Esophagus muscularis mucosa (tissue), 4 donors: Measurements from ENCODE around the gene HTR3D. TPM values are rescaled to one million over a fixed set of nuclear protein-coding genes. Genes with fewer than 3 reads are reported as not detected.

ENCODE experiments used
- DNase-seq: peaks from one replicate; pipeline ENCODE4 v3.0.0-alpha.2; 2017; ENCODE audit errors: extremely low spot score
- H3K27ac ChIP-seq, 4 donors: fragments of 200-600 bp; sonication (generic); replicated peaks in 1 of 4; 1 replicate in 3 of 4; 2 replicates in 1 of 4; pipeline ENCODE4 v1.5.1; 2016 to 2019; ENCODE audit warnings: mild to moderate bottlenecking in 1 of 4
- H3K27me3 ChIP-seq, 4 donors: fragments of 200-600 bp; sonication (generic); one replicate each; pipeline versions ENCODE4 v1.5.1 to v1.6.0; 2016 to 2019
- H3K36me3 ChIP-seq, 4 donors: fragments of 200-600 bp; sonication (generic); one replicate each; pipeline ENCODE4 v1.5.1; 2016 to 2019
- H3K4me1 ChIP-seq, 4 donors: fragments of 200-600 bp; sonication (generic); one replicate each; pipeline ENCODE4 v1.5.1; 2016 to 2019
- H3K4me3 ChIP-seq, 4 donors: fragments of 200-600 bp; sonication (generic); 1 replicate in 2 of 4; 2 replicates in 2 of 4; pipeline ENCODE4 v1.5.1; 2016 to 2019; ENCODE audit warnings: mild to moderate bottlenecking in 4 of 4, moderate library complexity in 1 of 4
- H3K9me3 ChIP-seq, 4 donors: fragments of 200-600 bp; sonication (generic); 1 replicate in 3 of 4; 2 replicates in 1 of 4; pipeline ENCODE4 v1.5.1; 2016 to 2019
- EP300 ChIP-seq: sonication (generic); formaldehyde crosslinking; IDR thresholded peaks from one replicate; pipeline ENCODE4 v1.6.1; 2017; ENCODE audit warnings: antibody characterized with exemption
- POLR2A ChIP-seq: fragments of 450-650 bp; IDR thresholded peaks from one replicate; pipeline ENCODE4 v1.6.1; 2017; ENCODE audit warnings: antibody characterized with exemption, moderate library complexity, mild to moderate bottlenecking, low read depth
- POLR2AphosphoS5 ChIP-seq, 2 donors: sonication (generic); formaldehyde crosslinking; IDR thresholded peaks; one replicate each; pipeline ENCODE4 v1.6.1; 2017; ENCODE audit warnings: antibody characterized with exemption in 2 of 2
- WGBS: methylation state at CpG from one replicate; pipeline ENCODE4 v1.1.5; 2018; 5-methylcytosine and 5-hydroxymethylcytosine counted together
- intact Hi-C: fragments of 100-400 bp; cut with DNase I; formaldehyde crosslinking; loops from one replicate; pipeline ENCODE4 v1.15.1; 2023
- total RNA-seq, 4 donors: library from RNA; depleted of rRNA; stranded (reverse); fragments of >200 nt; gene quantifications; one replicate each; pipeline versions ENCODE4 v1.1.0 to v1.2.1, GENCODE V29; 2016
- TF ChIP-seq, protein P1 (sequence below), 3 experiments: fragments of 200-600 bp in 2 of 3; fragments of 450-650 bp in 1 of 3; sonication (generic) in 2 of 3; IDR thresholded peaks; one replicate each; pipeline ENCODE4 v1.5.1; 2017 to 2019; ENCODE audit warnings: antibody characterized with exemption in 3 of 3, mild to moderate bottlenecking in 2 of 3, moderate library complexity in 1 of 3

HTR3D gene
- total RNA-seq, 4 donors from 2014 or later = not detected

GRCh38 chr3:183987000-183987600 lies 44.4 kb upstream of the HTR3D start:
- DNase-seq = no peak
- 82% methylated on average over 11 of the region's 11 CpGs for WGBS
- intact Hi-C loops = no loop called here
- Histone ChIP-seq H3K9me3 (no peaks in the 10 kb centered on the region), H3K27ac (no peak overlapping the region), H3K4me3 (no peak overlapping the region), H3K27me3 (no peaks in the 10 kb centered on the region), H3K36me3 (peaks cover 18 to 72% (median 48%) of the 10 kb centered on the region in 4 donors), H3K4me1 (peaks cover 0 to 18% (median 17%) of the 10 kb centered on the region in 4 donors)
- TF ChIP-seq POLR2AphosphoS5 (IDR thresholded peaks at IDR 0.05) (no peak), POLR2A (no peak), EP300 (no peak)
- TF ChIP-seq, protein P1, sequence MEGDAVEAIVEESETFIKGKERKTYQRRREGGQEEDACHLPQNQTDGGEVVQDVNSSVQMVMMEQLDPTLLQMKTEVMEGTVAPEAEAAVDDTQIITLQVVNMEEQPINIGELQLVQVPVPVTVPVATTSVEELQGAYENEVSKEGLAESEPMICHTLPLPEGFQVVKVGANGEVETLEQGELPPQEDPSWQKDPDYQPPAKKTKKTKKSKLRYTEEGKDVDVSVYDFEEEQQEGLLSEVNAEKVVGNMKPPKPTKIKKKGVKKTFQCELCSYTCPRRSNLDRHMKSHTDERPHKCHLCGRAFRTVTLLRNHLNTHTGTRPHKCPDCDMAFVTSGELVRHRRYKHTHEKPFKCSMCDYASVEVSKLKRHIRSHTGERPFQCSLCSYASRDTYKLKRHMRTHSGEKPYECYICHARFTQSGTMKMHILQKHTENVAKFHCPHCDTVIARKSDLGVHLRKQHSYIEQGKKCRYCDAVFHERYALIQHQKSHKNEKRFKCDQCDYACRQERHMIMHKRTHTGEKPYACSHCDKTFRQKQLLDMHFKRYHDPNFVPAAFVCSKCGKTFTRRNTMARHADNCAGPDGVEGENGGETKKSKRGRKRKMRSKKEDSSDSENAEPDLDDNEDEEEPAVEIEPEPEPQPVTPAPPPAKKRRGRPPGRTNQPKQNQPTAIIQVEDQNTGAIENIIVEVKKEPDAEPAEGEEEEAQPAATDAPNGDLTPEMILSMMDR (IDR thresholded peaks at IDR 0.05) = no peak

DNA sequence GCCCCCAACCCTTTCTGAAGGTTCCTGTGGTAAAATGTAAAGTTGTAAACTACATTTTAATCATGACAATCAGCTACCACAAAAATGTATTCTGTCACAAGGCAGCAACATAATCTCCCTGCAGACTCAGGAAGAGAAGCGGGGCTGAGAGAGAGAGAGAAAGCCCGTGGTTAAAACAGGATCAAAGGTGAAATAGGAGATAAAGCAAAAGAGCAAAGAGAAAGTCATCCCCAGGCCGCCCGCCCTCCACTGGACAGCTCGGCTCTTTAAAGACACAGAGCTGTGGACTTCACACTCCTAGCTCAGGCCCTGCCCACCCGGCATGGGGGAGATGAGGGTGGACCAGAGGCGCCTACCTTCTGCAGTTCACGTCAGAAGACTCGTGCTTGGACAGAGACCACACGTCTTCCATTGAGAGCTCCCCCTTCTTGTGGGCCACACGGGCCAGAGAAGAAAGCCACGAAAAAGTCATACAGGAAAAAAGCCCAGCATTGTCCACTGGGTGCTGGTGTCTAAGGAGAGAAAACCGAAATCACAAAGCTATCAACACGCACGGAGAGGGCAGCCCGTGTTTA lies 43.2 kb upstream of the HTR3D start:
- Histone ChIP-seq H3K4me3 (no peak overlapping the region), H3K4me1 (peaks cover 0 to 18% (median 17%) of the 10 kb centered on the region in 4 donors), H3K9me3 (no peaks in the 10 kb centered on the region), H3K27ac (no peak overlapping the region), H3K36me3 (peaks cover 18 to 60% (median 38%) of the 10 kb centered on the region in 4 donors), H3K27me3 (no peaks in the 10 kb centered on the region)
- no peak for DNase-seq
- intact Hi-C loops = no loop called here
- 85% methylated on average over 16 of the region's 16 CpGs for WGBS
- TF ChIP-seq POLR2A (no peak), EP300 (no peak), POLR2AphosphoS5 (IDR thresholded peaks at IDR 0.05) (no peak)
- TF ChIP-seq, protein P1 (IDR thresholded peaks at IDR 0.05) = no peak

- Histone ChIP-seq H3K4me1 (no peaks in the 10 kb centered on the region), H3K27me3 (no peaks in the 10 kb centered on the region), H3K4me3 (no peak overlapping the region), H3K36me3 (peaks cover 18 to 33% (median 25%) of the 10 kb centered on the region in 4 donors), H3K27ac (no peak overlapping the region), H3K9me3 (no peaks in the 10 kb centered on the region)
- TF ChIP-seq EP300 = no peak
- TF ChIP-seq POLR2AphosphoS5 (IDR thresholded peaks at IDR 0.05) = no peak
- TF ChIP-seq, protein P1 (IDR thresholded peaks at IDR 0.05) = no peak
- TF ChIP-seq POLR2A = no peak
- WGBS = 89% methylated on average over 5 of the region's 5 CpGs
- DNase-seq = no peak
- intact Hi-C loops = no loop called here
Measured at GRCh38 chr3:183991403-183991802, 40.1 kb upstream of the HTR3D start.

- no peaks in the 10 kb centered on the region for H3K27me3 ChIP-seq
- H3K9me3 ChIP-seq = no peaks in the 10 kb centered on the region
- H3K27ac ChIP-seq = no peak overlapping the region
- H3K4me3 ChIP-seq = no peak overlapping the region
- DNase-seq = no peak
- 57% methylated on average over 3 of the region's 3 CpGs for WGBS
- TF ChIP-seq, protein P1 (IDR thresholded peaks at IDR 0.05) = no peak
- TF ChIP-seq POLR2AphosphoS5 (IDR thresholded peaks at IDR 0.05) (no peak), EP300 (no peak), POLR2A (no peak)
- peaks cover 0 to 18% (median 1%) of the 10 kb centered on the region in 4 donors for H3K36me3 ChIP-seq
- intact Hi-C loops = no loop called here
- peaks cover 14 to 37% (median 19%) of the 10 kb centered on the region in 4 donors for H3K4me1 ChIP-seq
Measured at GRCh38 chr3:184001761-184002160, 29.8 kb upstream of the HTR3D start.
